GM21619 (cell line): Measurements from ENCODE around the gene EIF3B.
"Not testable (repeated sequence)": the region's sequence is repeated elsewhere in the genome, so short reads cannot be mapped to it uniquely, and the experiment has no call there.

Experiments
- ATAC-seq: cut with Tn5 transposase; IDR thresholded peaks from one replicate; pipeline ENCODE4 v1.9.1; 2021; ENCODE audit not compliant: unreplicated experiment

EIF3B gene

GRCh38 chr7:2354186-2354938, at the start of gene EIF3B:
Gene EIF3B, plus strand, starts transcription at chr7:2354827. Its CDS starts 95 bp downstream, at chr7:2354922.
- ATAC-seq = peak; percentile 81

- not testable (repeated sequence) for ATAC-seq
These were observed 49.4 kb upstream of the EIF3B start for GRCh38 chr7:2305258-2305657.

- ATAC-seq = no peak
These were observed 47.9 kb upstream of the EIF3B start for GRCh38 chr7:2306688-2307087.

- ATAC-seq = peak; percentile 43
These were observed 46.9 kb upstream of the EIF3B start for GRCh38 chr7:2307690-2308107.

- no peak for ATAC-seq
These were observed 44.7 kb upstream of the EIF3B start for GRCh38 chr7:2309889-2310331.

GRCh38 chr7:2312267-2312929, 42.2 kb upstream of the EIF3B start:
- no peak for ATAC-seq

- peak; percentile 15 for ATAC-seq
These were observed 41.0 kb upstream of the EIF3B start for GRCh38 chr7:2313450-2314208.

GRCh38 chr7:2314209-2314955, 40.2 kb upstream of the EIF3B start, which contains the start of gene SNX8:
Gene SNX8, minus strand, starts transcription at chr7:2314441. Its CDS starts 20 bp downstream, at chr7:2314421.
- ATAC-seq = peak; percentile 62

- ATAC-seq = not testable (repeated sequence)
These were observed 39.6 kb upstream of the EIF3B start for GRCh38 chr7:2314956-2315530.

- no peak for ATAC-seq
These were observed 38.8 kb upstream of the EIF3B start for GRCh38 chr7:2315787-2316186.

GRCh38 chr7:2316578-2316977, 38.0 kb upstream of the EIF3B start:
- no peak for ATAC-seq

GRCh38 chr7:2317556-2318293, 36.9 kb upstream of the EIF3B start:
- ATAC-seq = no peak

GRCh38 chr7:2321020-2321419, 33.6 kb upstream of the EIF3B start:
- ATAC-seq = no peak

GRCh38 chr7:2325162-2325561, 29.5 kb upstream of the EIF3B start:
- no peak for ATAC-seq

GRCh38 chr7:2326951-2327350, 27.7 kb upstream of the EIF3B start:
- ATAC-seq = no peak

GRCh38 chr7:2330493-2330892, 24.1 kb upstream of the EIF3B start:
- no peak for ATAC-seq

GRCh38 chr7:2331707-2332106, 22.9 kb upstream of the EIF3B start:
- ATAC-seq = no peak

- ATAC-seq = not testable (repeated sequence)
These were observed 21.9 kb upstream of the EIF3B start for GRCh38 chr7:2332606-2333231.

- no peak for ATAC-seq
These were observed 17.9 kb upstream of the EIF3B start for GRCh38 chr7:2336626-2337299.
